NCI-H345 treated with DMSO at 0.1 percent for 48 hours (cell line): ENCODE measurements around the gene ELMO1.

Source experiments
- DNase-seq: peaks from one replicate; lab custom pipeline; 2025; ENCODE audit not compliant: unreplicated experiment; lab: John Stamatoyannopoulos, UW

The ELMO1 gene

GRCh38 chr7:37231613-37232012 lies 217.1 kb downstream of the ELMO1 start:
- no peak for DNase-seq

- DNase-seq: no peak
Observed at GRCh38 chr7:37230221-37230620, 218.4 kb downstream of the ELMO1 start.

- DNase-seq: no peak
Observed at GRCh38 chr7:37229381-37229780, 219.3 kb downstream of the ELMO1 start.

DNA sequence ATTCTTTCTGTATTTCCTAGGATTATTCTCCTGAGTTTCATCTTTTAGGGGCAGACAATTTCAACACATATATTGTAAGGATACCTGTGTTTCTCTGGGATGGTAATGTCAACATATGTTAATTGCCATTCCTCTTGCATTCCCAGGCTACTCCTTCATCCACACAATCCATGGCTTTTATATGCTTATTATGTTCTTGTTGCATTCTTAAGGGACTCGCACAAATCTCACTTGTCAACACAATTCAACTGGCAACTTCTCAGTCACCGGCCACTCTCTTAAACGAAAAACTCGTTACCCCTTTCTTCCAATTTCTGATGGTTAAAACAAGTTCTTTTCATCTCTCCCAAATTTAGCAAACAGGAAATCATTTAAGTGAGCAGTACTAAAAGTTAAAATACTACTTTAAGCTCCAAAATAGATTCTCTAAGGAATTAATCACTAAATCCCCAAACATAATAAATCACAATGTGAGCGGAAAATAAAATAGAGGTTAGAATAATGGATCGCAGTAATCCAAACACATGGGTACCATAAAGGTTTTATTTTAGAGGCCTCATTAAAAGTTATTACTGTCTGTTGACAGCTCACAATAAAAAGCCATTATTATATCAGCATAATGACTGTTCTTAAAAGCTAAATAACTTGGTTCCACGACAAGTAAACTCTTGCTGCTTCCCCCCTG lies 223.2 kb downstream of the ELMO1 start:
- DNase-seq: no peak

GRCh38 chr7:37224746-37225145 lies 223.9 kb downstream of the ELMO1 start:
- DNase-seq: no peak

DNA sequence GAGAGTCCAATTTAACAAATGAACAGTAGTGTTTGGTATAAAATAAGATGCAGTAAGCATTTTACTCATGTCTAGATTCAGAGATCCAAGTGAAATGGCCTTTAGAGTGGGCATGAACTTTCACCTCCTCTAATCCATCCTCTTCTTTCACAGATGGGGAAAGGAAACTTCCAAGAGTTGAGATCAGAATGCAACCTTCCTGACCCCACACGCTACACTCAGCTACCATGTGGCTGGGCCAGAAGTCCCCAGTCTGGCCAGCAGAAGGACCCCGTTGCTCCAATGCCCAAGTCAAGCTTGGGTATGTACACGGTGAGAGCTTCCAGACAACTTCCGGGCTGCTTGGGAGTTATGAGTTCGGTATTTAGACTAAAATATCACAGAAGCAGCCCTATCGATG lies 228.0 kb downstream of the ELMO1 start:
- DNase-seq: no peak

DNA sequence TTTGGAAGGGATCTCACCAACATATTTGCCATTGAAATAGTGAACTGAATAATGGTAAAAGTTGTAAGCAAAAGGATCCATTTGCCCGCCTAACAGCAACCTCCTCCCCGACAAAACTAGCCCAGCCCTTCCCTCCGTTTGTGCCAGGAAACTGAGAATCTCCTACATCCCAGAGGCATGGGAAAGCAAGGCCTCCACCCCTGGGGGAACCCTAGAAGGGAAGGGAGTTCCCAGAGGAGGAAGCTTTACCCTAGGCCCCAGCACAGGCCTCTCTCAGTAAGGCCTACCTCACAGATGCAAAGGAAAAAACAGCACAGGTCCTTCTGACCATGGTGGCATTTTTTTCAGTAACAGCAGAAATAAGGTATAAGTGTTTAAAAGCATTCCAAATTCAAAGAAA lies 229.7 kb downstream of the ELMO1 start:
- no peak for DNase-seq

GRCh38 chr7:37216923-37217322 lies 231.7 kb downstream of the ELMO1 start:
- DNase-seq: no peak

DNA sequence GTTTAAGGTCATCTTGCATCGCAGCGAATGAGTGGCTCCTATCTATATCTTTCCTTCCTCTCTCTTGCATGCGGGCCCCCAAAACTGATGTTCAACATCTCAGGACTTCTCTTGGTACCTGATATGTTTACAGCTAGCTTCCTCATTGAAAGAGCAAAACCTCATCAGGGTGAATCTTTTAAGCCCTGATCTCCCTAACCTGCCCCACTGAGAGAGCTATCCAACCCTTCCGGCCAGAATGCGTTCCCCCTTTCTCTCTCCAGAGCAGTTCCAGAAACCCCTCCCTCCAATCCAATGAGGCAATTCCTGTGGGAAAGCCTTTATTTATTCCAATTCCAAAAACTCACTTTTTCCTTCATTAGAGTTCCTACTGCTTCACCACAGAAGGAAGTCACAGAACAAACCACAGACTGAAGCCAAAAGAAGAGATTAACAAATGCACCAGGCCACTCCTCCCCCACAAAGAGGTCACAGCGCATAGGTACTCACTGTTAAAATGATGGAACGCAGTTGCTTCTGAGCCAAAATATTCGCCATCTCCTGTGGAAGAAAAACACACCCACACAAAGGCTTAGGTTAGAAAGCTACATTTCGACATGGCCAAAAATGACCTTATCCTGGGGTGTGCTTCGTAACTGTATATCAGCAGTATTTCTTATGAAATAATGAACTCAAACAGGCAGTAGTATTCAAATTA lies 232.4 kb downstream of the ELMO1 start:
- DNase-seq: no peak

- DNase-seq: no peak
Observed at GRCh38 chr7:37215290-37215923, 233.3 kb downstream of the ELMO1 start.

GRCh38 chr7:37212556-37212955 lies 236.1 kb downstream of the ELMO1 start:
- no peak for DNase-seq

DNA sequence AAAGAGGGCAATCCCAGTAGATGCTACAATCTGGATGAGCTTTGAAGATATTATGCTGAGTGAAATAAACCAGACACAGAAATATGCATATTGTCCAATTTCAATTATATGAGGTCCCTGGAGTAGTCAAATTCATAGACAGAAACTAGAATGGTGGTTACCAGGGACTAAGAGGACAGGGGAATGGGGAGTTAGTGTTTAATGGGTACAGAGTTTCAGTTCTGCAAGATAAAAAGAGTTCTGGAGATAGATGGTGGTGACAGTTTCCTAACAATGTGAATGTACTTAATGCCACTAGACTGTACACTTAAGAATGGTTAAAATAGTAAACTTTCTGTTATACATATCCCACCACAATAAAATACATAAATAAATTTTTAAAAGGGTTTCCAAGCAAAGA lies 236.6 kb downstream of the ELMO1 start:
- DNase-seq: no peak

GRCh38 chr7:37211097-37211880 lies 237.4 kb downstream of the ELMO1 start:
- DNase-seq: no peak

DNA sequence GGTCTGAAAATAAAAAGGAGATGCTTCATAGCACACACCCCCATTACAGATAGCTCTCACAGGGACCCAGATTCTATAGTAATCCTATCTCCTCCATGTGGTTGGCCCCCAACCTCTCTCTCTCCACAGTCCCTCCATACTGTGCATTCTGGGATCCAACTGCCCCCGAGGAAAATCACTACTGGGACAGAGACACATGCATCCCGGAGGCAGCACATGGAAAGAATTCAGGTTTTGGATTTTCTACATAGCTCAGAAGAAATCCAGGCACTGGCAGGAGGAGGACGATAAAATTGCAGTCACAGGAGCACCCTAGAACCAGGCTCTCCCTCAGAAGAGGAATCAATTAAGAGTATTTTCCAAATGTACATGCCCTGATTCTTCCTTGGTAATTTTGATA lies 239.5 kb downstream of the ELMO1 start:
- DNase-seq: no peak

- no peak for DNase-seq
Observed at GRCh38 chr7:37208528-37208927, 240.1 kb downstream of the ELMO1 start.

GRCh38 chr7:37206192-37206591 lies 242.5 kb downstream of the ELMO1 start:
- DNase-seq: no peak

DNA sequence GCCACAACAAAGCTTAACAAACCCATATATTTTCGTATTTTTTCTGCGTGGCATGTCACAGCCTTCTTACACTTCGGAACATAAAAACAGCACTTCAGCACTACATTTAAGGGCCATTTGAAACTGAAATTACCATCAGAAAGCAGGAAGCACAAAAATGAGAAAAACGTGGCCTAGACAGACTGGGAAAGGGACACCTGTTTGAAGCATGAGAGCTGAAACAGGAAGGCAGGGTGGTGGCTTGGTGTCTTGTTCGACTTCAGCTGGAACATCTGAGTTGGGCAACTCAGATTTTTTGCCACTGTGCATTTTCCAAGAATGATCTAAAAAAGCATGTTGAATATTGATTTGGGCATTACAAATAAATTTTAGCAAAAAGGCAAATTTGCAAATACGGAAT lies 243.2 kb downstream of the ELMO1 start:
- DNase-seq: no peak

DNA sequence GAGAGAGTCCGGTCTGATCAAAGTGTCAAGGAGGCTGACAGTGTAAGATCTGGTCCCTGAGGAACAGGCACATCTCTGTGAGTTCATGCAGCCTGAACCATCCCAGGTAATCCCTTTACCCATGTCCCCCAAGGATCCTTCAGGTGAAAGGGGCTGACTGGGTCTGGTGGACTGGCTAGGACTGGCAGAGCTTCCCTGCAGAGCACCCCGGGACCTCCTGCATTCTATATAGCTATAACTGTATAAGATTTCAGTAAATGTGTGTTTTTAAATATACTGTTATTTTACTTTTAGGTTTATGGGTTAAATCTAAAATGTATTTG lies 246.8 kb downstream of the ELMO1 start:
- no peak for DNase-seq

DNA sequence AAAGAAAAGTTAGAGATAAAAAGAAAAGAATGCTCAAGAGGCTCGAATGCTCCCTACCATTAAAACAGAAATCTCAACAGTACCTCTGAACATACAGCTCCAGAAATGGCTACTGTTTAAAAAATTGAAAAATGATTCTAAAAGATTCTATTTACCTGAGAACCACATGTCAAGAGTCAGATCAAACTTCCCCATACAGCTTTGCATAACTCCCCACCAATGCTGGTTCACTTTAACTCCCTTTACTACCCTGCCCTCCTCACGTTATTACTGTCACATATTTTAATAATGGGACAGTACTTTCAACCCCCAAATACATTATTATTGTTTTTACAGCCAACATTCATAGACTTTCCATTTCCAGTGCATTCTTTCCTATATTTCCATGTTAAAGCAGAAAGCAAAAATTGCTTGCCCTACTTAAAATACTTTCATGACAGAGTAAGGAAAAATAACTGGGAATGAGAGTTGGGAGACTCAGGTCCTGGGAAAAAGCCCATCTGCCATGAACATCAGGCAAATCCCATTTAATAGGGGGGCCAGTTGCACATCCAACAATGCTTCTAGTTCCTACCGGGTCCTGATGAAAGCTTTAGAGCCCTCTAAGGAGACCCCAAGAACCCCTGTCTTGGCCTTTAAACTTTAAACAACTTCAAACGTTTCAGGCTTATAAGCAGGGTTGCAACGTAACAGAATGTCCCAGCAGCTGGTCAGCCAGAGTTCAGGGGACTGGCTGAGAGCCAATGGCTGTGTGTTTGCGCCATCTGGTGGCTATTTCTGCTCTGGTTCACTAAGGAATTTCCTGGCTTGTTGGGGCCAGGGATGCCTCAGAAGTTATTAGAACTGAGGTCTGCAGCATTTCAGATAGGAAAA lies 247.4 kb downstream of the ELMO1 start:
- peak; percentile 37 for DNase-seq

- peak; percentile 73 for DNase-seq
Observed at GRCh38 chr7:37198906-37199485, 249.7 kb downstream of the ELMO1 start.
